Dendritic cell treated with granulocyte-macrophage colony-stimulating factor and Interleukin-4, amounts not matched to agents 40 ng/mL and 50 ng/mL, for 4 days (primary cell): Measurements from ENCODE around the gene ADORA2A.
A peak's percentile ranks its signal among the peaks of the same experiment; 100 is the strongest.

ENCODE experiments used
- H3K27ac Mint-ChIP-seq: one replicate; pipeline ENCODE4 v1.8.0; 2022; ENCODE audit warnings: mild to moderate bottlenecking, mixed read lengths
- H3K27me3 Mint-ChIP-seq: one replicate; pipeline ENCODE4 v1.8.0; 2022; ENCODE audit warnings: mild to moderate bottlenecking, mixed read lengths
- H3K36me3 Mint-ChIP-seq: one replicate; pipeline ENCODE4 v1.8.0; 2022; ENCODE audit warnings: low read depth, mixed read lengths
- H3K4me1 Mint-ChIP-seq: one replicate; pipeline ENCODE4 v1.8.0; 2022; ENCODE audit warnings: low read depth, mixed read lengths
- H3K4me3 Mint-ChIP-seq: one replicate; pipeline ENCODE4 v1.8.0; 2022; ENCODE audit warnings: mild to moderate bottlenecking, moderate library complexity, mixed read lengths
- H3K9me3 Mint-ChIP-seq: one replicate; pipeline ENCODE4 v1.8.0; 2022; ENCODE audit warnings: mixed read lengths
- intact Hi-C: fragments of 100-400 bp; cut with micrococcal nuclease; formaldehyde crosslinking; loops from one replicate; pipeline ENCODE4 v1.15.0; 2022

Gene ADORA2A

GRCh38 chr22:24428751-24429410 lies 1.5 kb downstream of the ADORA2A start:
- no peaks in the 10 kb centered on the region for H3K9me3 Mint-ChIP-seq
- intact Hi-C loops, result no loop called here
- H3K4me1 Mint-ChIP-seq, result peaks cover 89% of the 10 kb centered on the region
- H3K27ac Mint-ChIP-seq, result peak overlapping the region; percentile 55
- H3K36me3 Mint-ChIP-seq, result no peaks in the 10 kb centered on the region
- H3K4me3 Mint-ChIP-seq, result no peak overlapping the region
- peaks cover 20% of the 10 kb centered on the region for H3K27me3 Mint-ChIP-seq

GRCh38 chr22:24429411-24430365 lies 2.3 kb downstream of the ADORA2A start:
- Mint-ChIP-seq H3K36me3 (no peaks in the 10 kb centered on the region), H3K27ac (peak overlapping the region; percentile 55), H3K4me1 (peaks cover 93% of the 10 kb centered on the region), H3K4me3 (no peak overlapping the region), H3K9me3 (no peaks in the 10 kb centered on the region), H3K27me3 (peaks cover 20% of the 10 kb centered on the region)
- intact Hi-C loops, result no loop called here

GRCh38 chr22:24430431-24431308 lies 3.3 kb downstream of the ADORA2A start:
- Mint-ChIP-seq H3K4me1 (peaks cover 93% of the 10 kb centered on the region), H3K4me3 (no peak overlapping the region), H3K27me3 (peaks cover 17% of the 10 kb centered on the region), H3K9me3 (no peaks in the 10 kb centered on the region), H3K36me3 (no peaks in the 10 kb centered on the region), H3K27ac (no peak overlapping the region)
- intact Hi-C loops, result no loop called here

GRCh38 chr22:24431309-24432034 lies 4.1 kb downstream of the ADORA2A start:
- no peaks in the 10 kb centered on the region for H3K36me3 Mint-ChIP-seq
- intact Hi-C loops, result no loop called here

GRCh38 chr22:24432059-24432853 lies 4.9 kb downstream of the ADORA2A start:
- no peaks in the 10 kb centered on the region for H3K9me3 Mint-ChIP-seq
- H3K4me3 Mint-ChIP-seq, result no peak overlapping the region
- H3K27me3 Mint-ChIP-seq, result peaks cover 9% of the 10 kb centered on the region
- intact Hi-C loops, result no loop called here
- H3K36me3 Mint-ChIP-seq, result no peaks in the 10 kb centered on the region
- H3K27ac Mint-ChIP-seq, result peak overlapping the region; percentile 73
- peaks cover 93% of the 10 kb centered on the region for H3K4me1 Mint-ChIP-seq

More at GRCh38 chr22:24431309-24432034, 4.1 kb downstream of the ADORA2A start:
- Mint-ChIP-seq H3K4me1 (peaks cover 93% of the 10 kb centered on the region), H3K4me3 (no peak overlapping the region), H3K27ac (peak overlapping the region; percentile 73), H3K27me3 (peaks cover 14% of the 10 kb centered on the region), H3K9me3 (no peaks in the 10 kb centered on the region)

GRCh38 chr22:24433001-24433827 lies 5.8 kb downstream of the ADORA2A start:
- peak overlapping the region; percentile 81 for H3K27ac Mint-ChIP-seq
- H3K36me3 Mint-ChIP-seq, result no peaks in the 10 kb centered on the region
- H3K4me3 Mint-ChIP-seq, result no peak overlapping the region
- H3K27me3 Mint-ChIP-seq, result peaks cover 4% of the 10 kb centered on the region
- intact Hi-C loops, result no loop called here
- peaks cover 93% of the 10 kb centered on the region for H3K4me1 Mint-ChIP-seq
- H3K9me3 Mint-ChIP-seq, result no peaks in the 10 kb centered on the region

GRCh38 chr22:24433828-24434470 lies 6.5 kb downstream of the ADORA2A start:
- Mint-ChIP-seq H3K36me3 (no peaks in the 10 kb centered on the region), H3K4me1 (peaks cover 85% of the 10 kb centered on the region), H3K9me3 (no peaks in the 10 kb centered on the region), H3K27me3 (no peaks in the 10 kb centered on the region), H3K27ac (peak overlapping the region; percentile 81), H3K4me3 (no peak overlapping the region)
- intact Hi-C loops, result no loop called here

- Mint-ChIP-seq H3K9me3 (no peaks in the 10 kb centered on the region), H3K27me3 (no peaks in the 10 kb centered on the region), H3K4me3 (no peak overlapping the region), H3K36me3 (no peaks in the 10 kb centered on the region), H3K4me1 (peaks cover 84% of the 10 kb centered on the region), H3K27ac (peak overlapping the region; percentile 81)
- intact Hi-C loops, result loop anchor here (5.0 kb wide), 1 partner anchor 48 kb away; no protein-coding TSS in a partner anchor
Measured at GRCh38 chr22:24434471-24435322, 7.3 kb downstream of the ADORA2A start.

- H3K9me3 Mint-ChIP-seq, result no peaks in the 10 kb centered on the region
- H3K27me3 Mint-ChIP-seq, result no peaks in the 10 kb centered on the region
- intact Hi-C loops, result loop anchor here (5.0 kb wide), 1 partner anchor 47 kb away; no protein-coding TSS in a partner anchor
- H3K4me1 Mint-ChIP-seq, result peaks cover 84% of the 10 kb centered on the region
- H3K36me3 Mint-ChIP-seq, result no peaks in the 10 kb centered on the region
- H3K27ac Mint-ChIP-seq, result peak overlapping the region; percentile 81
- no peak overlapping the region for H3K4me3 Mint-ChIP-seq
Measured at GRCh38 chr22:24435323-24435645, 7.9 kb downstream of the ADORA2A start.

- Mint-ChIP-seq H3K4me1 (peaks cover 89% of the 10 kb centered on the region), H3K36me3 (no peaks in the 10 kb centered on the region), H3K9me3 (no peaks in the 10 kb centered on the region), H3K4me3 (no peak overlapping the region), H3K27ac (no peak overlapping the region), H3K27me3 (no peaks in the 10 kb centered on the region)
- intact Hi-C loops, result loop anchor here (5.0 kb wide), 1 partner anchor 46 kb away; no protein-coding TSS in a partner anchor
Measured at GRCh38 chr22:24435861-24436371, 8.5 kb downstream of the ADORA2A start.

GRCh38 chr22:24436553-24436952 lies 9.2 kb downstream of the ADORA2A start:
- Mint-ChIP-seq H3K4me3 (no peak overlapping the region), H3K36me3 (no peaks in the 10 kb centered on the region), H3K27me3 (no peaks in the 10 kb centered on the region), H3K4me1 (peaks cover 89% of the 10 kb centered on the region), H3K9me3 (no peaks in the 10 kb centered on the region), H3K27ac (no peak overlapping the region)
- intact Hi-C loops, result loop anchor here (5.0 kb wide), 1 partner anchor 46 kb away; no protein-coding TSS in a partner anchor
